ENCODE results near the gene ANKRD17. TPM values are rescaled to one million over a fixed set of nuclear protein-coding genes. Genes with fewer than 3 reads are reported as not detected.

Gene ANKRD17
- total and polyA plus RNA-seq, 5 donors = 9.6 to 59.4 (median 52.3) TPM

DNA sequence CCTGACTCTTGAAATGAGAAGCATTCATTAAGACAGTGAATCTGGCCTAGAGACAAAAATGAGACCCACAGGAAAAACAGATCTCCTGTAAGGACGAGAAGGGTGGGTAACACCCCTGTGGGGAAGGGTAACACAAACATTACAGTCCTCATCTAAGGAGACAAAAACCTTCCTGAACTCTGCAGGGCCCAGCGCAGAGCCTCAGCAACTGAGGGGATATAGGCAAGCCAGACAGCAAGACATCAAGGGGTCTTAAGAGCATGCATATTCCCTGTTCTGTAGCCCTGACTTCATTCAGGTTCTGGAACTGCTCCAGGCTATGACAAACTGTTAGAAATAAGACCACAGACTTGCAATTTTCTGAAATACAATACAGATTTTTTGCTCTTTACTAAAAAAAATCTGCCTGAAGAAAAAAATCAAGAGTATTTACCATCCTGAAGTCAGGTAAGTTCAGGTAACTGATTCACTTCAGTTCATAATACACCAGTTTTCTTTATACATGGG lies 204.6 kb downstream of the ANKRD17 start:
- Histone ChIP-seq H3K4me1 (ENCODE audit: control insufficient read depth, insufficient read depth, low read length) (no peaks in the 10 kb centered on the region), H3K27me3 (ENCODE audit: control insufficient read depth, insufficient read depth) (no peaks in the 10 kb centered on the region), H3K27ac (ENCODE audit: low read length) (no peak overlapping the region), H3K4me3 (ENCODE audit: low read length) (no peak overlapping the region), H3K9me3 (ENCODE audit: control insufficient read depth, low read length) (no peaks in the 10 kb centered on the region)
- ATAC-seq (no peak), DNase-seq (no peak)
- intact Hi-C loops (cut with DNase I) = no loop called here
- 68% methylated on average over 2 of the region's 2 CpGs for WGBS

DNA sequence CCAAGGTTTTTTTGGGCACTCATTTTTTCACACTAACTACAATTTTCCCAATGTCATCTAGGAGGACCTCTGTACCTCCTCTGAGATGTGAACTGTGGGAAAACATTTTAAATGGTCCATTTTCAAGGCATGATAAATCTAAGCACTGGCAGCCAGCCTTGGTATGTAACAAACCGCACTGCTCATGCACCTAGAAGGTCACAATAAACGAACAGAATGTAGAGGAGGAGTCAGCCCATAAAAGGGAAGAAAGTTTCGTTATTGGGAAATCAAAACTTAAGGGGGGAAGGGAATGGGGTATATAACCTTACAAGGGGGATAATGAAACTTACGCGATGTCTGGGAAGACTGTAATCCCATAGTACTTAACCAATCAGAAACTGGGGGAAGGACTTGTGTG lies 205.5 kb downstream of the ANKRD17 start:
- ATAC-seq (no peak), DNase-seq (no peak)
- intact Hi-C loops (cut with DNase I) = no loop called here
- 84% methylated on average over 5 of the region's 5 CpGs for WGBS
- H3K4me1 ChIP-seq (ENCODE audit: control insufficient read depth, insufficient read depth, low read length) = no peaks in the 10 kb centered on the region
- no peaks in the 10 kb centered on the region for H3K9me3 ChIP-seq (ENCODE audit: control insufficient read depth, low read length)
- no peak overlapping the region for H3K4me3 ChIP-seq (ENCODE audit: low read length)
- H3K27ac ChIP-seq (ENCODE audit: low read length) = no peak overlapping the region
- no peaks in the 10 kb centered on the region for H3K27me3 ChIP-seq (ENCODE audit: control insufficient read depth, insufficient read depth)

GRCh38 chr4:73051625-73052024 lies 207.0 kb downstream of the ANKRD17 start:
- WGBS = 99% methylated on average over 1 of the region's 1 CpG
- no peak for ATAC-seq
- intact Hi-C loops (cut with DNase I) = no loop called here

GRCh38 chr4:73045879-73046278 lies 212.7 kb downstream of the ANKRD17 start:
- H3K9me3 ChIP-seq (ENCODE audit: control insufficient read depth, low read length) = no peaks in the 10 kb centered on the region
- ATAC-seq = no peak
- H3K27me3 ChIP-seq (ENCODE audit: control insufficient read depth, insufficient read depth) = no peaks in the 10 kb centered on the region
- whole genome bisulfite sequencing = 90% methylated on average over 7 of the region's 7 CpGs
- intact Hi-C loops (cut with DNase I) = no loop called here
- no peak overlapping the region for H3K4me3 ChIP-seq (ENCODE audit: low read length)
- no peak overlapping the region for H3K27ac ChIP-seq (ENCODE audit: low read length)
- H3K4me1 ChIP-seq (ENCODE audit: control insufficient read depth, insufficient read depth, low read length) = no peaks in the 10 kb centered on the region
- no peak for DNase-seq

More at GRCh38 chr4:73051625-73052024, 207.0 kb downstream of the ANKRD17 start:
- DNase-seq = no peak
- Histone ChIP-seq H3K9me3 (ENCODE audit: control insufficient read depth, low read length) (no peaks in the 10 kb centered on the region), H3K27me3 (ENCODE audit: control insufficient read depth, insufficient read depth) (no peaks in the 10 kb centered on the region), H3K27ac (ENCODE audit: low read length) (no peak overlapping the region), H3K4me3 (ENCODE audit: low read length) (no peak overlapping the region), H3K4me1 (ENCODE audit: control insufficient read depth, insufficient read depth, low read length) (no peaks in the 10 kb centered on the region)

DNA sequence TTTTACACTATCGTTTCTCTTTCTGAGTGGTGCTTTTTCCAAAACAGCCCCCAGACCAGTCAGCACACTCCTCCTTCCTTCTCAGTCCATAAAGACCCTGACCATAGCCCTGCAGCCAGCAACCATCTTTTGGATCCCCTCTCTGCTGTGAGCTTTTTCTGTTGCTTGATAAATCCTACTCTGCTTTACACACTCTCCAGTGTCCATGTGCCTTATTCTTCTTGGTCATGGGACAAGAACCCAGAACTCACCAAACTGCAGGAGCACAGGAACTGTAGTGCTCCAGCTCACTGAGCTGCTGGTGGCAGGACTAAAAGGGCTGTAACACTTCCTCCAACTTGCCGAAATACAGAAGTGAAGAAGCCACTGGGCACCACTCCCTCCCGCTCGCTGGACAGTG lies 221.5 kb downstream of the ANKRD17 start:
- DNase-seq = no peak
- H3K9me3 ChIP-seq (ENCODE audit: control insufficient read depth, low read length) = peaks cover 1% of the 10 kb centered on the region
- no peak overlapping the region for H3K4me3 ChIP-seq (ENCODE audit: low read length)
- no peak overlapping the region for H3K27ac ChIP-seq (ENCODE audit: low read length)
- no peaks in the 10 kb centered on the region for H3K27me3 ChIP-seq (ENCODE audit: control insufficient read depth, insufficient read depth)
- 94% methylated on average over 4 of the region's 4 CpGs for WGBS
- no peak for ATAC-seq
- H3K4me1 ChIP-seq (ENCODE audit: control insufficient read depth, insufficient read depth, low read length) = no peaks in the 10 kb centered on the region
- intact Hi-C loops (cut with DNase I) = no loop called here

- peaks cover 1% of the 10 kb centered on the region for H3K9me3 ChIP-seq (ENCODE audit: control insufficient read depth, low read length)
- WGBS = 71% methylated on average over 1 of the region's 1 CpG
- no peak overlapping the region for H3K4me3 ChIP-seq (ENCODE audit: low read length)
- no peaks in the 10 kb centered on the region for H3K4me1 ChIP-seq (ENCODE audit: control insufficient read depth, insufficient read depth, low read length)
- intact Hi-C loops (cut with DNase I) = no loop called here
- no peak for ATAC-seq
- DNase-seq = no peak
- H3K27ac ChIP-seq (ENCODE audit: low read length) = no peak overlapping the region
- no peaks in the 10 kb centered on the region for H3K27me3 ChIP-seq (ENCODE audit: control insufficient read depth, insufficient read depth)
These were observed 222.5 kb downstream of the ANKRD17 start for GRCh38 chr4:73036123-73036522.

GRCh38 chr4:73034896-73035295 lies 223.7 kb downstream of the ANKRD17 start:
- DNase-seq = no peak
- no peak overlapping the region for H3K27ac ChIP-seq (ENCODE audit: low read length)
- WGBS = 95% methylated on average over 2 of the region's 2 CpGs
- peaks cover 1% of the 10 kb centered on the region for H3K9me3 ChIP-seq (ENCODE audit: control insufficient read depth, low read length)
- H3K4me1 ChIP-seq (ENCODE audit: control insufficient read depth, insufficient read depth, low read length) = no peaks in the 10 kb centered on the region
- no peak for ATAC-seq
- H3K27me3 ChIP-seq (ENCODE audit: control insufficient read depth, insufficient read depth) = no peaks in the 10 kb centered on the region
- intact Hi-C loops (cut with DNase I) = no loop called here
- H3K4me3 ChIP-seq (ENCODE audit: low read length) = no peak overlapping the region

DNA sequence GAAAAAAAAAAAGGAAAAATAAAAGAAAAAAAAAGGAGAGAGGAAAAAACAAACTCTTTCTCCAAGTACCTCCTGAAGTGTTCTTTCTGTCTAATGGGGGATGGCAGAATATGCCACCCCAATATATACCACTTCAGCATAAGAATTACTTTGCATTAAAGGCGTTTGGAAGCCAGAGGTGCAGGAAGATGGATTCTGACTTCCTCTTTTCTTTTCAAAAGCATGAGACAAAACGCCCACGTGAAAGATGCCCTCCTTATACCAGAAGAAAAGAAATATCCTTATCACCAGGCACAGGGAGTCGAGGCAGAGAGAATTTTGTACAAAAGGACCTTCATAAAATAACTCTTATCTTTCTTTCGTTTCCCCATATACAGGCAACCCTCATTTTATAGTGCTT lies 230.0 kb downstream of the ANKRD17 start:
- WGBS = 57% methylated on average over 5 of the region's 5 CpGs
- Histone ChIP-seq H3K9me3 (ENCODE audit: control insufficient read depth, low read length) (no peaks in the 10 kb centered on the region), H3K27ac (ENCODE audit: low read length) (no peak overlapping the region), H3K27me3 (ENCODE audit: control insufficient read depth, insufficient read depth) (peaks cover 2% of the 10 kb centered on the region), H3K4me3 (ENCODE audit: low read length) (no peak overlapping the region), H3K4me1 (ENCODE audit: control insufficient read depth, insufficient read depth, low read length) (no peaks in the 10 kb centered on the region)
- no peak for DNase-seq
- intact Hi-C loops (cut with DNase I) = loop anchor here in 1 of 4 donors (10.0 kb wide), 1 partner anchor 324 kb away; no protein-coding TSS in a partner anchor
- ATAC-seq = no peak

Other genes with a start within 250 kb of the ANKRD17 start
- 10 to 100 TPM; 14.6 to 16.0 (median 15.7) TPM for gene COX18, start 189.1 kb downstream of the ANKRD17 start, total RNA-seq
- 17.7 TPM for gene COX18, start 189.1 kb downstream of the ANKRD17 start, polyA plus RNA-seq
- gene ALB, start 145.5 kb upstream of the ANKRD17 start, total RNA-seq = 1 to 10 TPM in 1 of 4 donors, not detected in 3; 9.6 TPM
- 0.81 TPM for gene ALB, start 145.5 kb upstream of the ANKRD17 start, polyA plus RNA-seq
- not detected for gene AFP, start 177.4 kb upstream of the ANKRD17 start, total RNA-seq
- gene AFP, start 177.4 kb upstream of the ANKRD17 start, polyA plus RNA-seq = not detected
- gene AFM, start 222.9 kb upstream of the ANKRD17 start, total RNA-seq = not detected
- gene AFM, start 222.9 kb upstream of the ANKRD17 start, polyA plus RNA-seq = not detected